Adipocyte (in vitro differentiated cells): ENCODE data around the gene RSPO4.
A peak's percentile ranks its signal among the peaks of the same experiment; 100 is the strongest.
"Not testable (repeated sequence)": the region's sequence is repeated elsewhere in the genome, so short reads cannot be mapped to it uniquely, and the experiment has no call there.

Source experiments
- DNase-seq: peaks from one replicate; pipeline ENCODE4 v3.0.0-alpha.2; 2015; ENCODE audit warnings: low read depth
- H3K27me3 ChIP-seq: replicated peaks from 2 replicates; pipeline ENCODE4 v1.7.0; 2013; ENCODE audit warnings: mild to moderate bottlenecking, low read length, moderate library complexity; ENCODE audit not compliant: control insufficient read depth, insufficient read depth
- H3K36me3 ChIP-seq: 2 replicates; pipeline ENCODE4 v1.7.0; 2013; ENCODE audit warnings: low read length, mild to moderate bottlenecking, moderate library complexity; ENCODE audit not compliant: control insufficient read depth, insufficient read depth, severe bottlenecking
- H3K4me1 ChIP-seq: 2 replicates; pipeline ENCODE4 v1.7.0; 2013; ENCODE audit warnings: mild to moderate bottlenecking, low read length, moderate library complexity; ENCODE audit not compliant: control insufficient read depth, insufficient read depth
- H3K4me3 ChIP-seq: 2 replicates; pipeline ENCODE4 v1.7.0; 2013; ENCODE audit warnings: mild to moderate bottlenecking, low read length, moderate library complexity
- H3K9ac ChIP-seq: 2 replicates; pipeline ENCODE4 v1.7.0; 2013; ENCODE audit warnings: mild to moderate bottlenecking, low read length, moderate library complexity
- H3K9me3 ChIP-seq: 2 replicates; pipeline ENCODE4 v1.7.0; 2013; ENCODE audit warnings: mild to moderate bottlenecking, low read length, moderate library complexity; ENCODE audit not compliant: control insufficient read depth

The RSPO4 gene

GRCh38 chr20:986733-987355, 15.3 kb downstream of the RSPO4 start:
- Histone ChIP-seq H3K27me3 (peaks cover 45% of the 10 kb centered on the region), H3K9ac (no peak overlapping the region), H3K36me3 (no peaks in the 10 kb centered on the region), H3K4me3 (no peak overlapping the region), H3K9me3 (no peaks in the 10 kb centered on the region), H3K4me1 (no peaks in the 10 kb centered on the region)
- DNase-seq = no peak

DNA sequence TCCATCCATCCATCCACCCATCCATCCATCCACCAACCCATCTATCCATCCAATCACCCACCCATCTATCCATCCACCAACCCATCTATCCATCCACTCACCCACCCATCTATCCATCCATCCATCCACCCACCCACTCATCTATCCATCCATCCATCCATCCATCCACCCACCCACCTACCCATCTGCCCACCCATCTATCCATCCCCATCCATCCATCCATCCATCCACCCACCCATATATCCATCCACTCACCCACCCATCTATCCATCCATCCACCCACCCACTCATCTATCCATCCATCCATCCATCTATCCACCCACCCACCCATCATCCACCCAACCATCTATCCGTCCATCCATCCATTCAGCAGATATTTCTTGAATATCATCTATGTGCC, 17.1 kb downstream of the RSPO4 start:
- not testable (repeated sequence) for H3K36me3 ChIP-seq, DNase-seq, H3K4me3 ChIP-seq, H3K9me3 ChIP-seq, H3K9ac ChIP-seq, H3K4me1 ChIP-seq
- H3K27me3 ChIP-seq = peaks cover 50% of the 10 kb centered on the region

DNA sequence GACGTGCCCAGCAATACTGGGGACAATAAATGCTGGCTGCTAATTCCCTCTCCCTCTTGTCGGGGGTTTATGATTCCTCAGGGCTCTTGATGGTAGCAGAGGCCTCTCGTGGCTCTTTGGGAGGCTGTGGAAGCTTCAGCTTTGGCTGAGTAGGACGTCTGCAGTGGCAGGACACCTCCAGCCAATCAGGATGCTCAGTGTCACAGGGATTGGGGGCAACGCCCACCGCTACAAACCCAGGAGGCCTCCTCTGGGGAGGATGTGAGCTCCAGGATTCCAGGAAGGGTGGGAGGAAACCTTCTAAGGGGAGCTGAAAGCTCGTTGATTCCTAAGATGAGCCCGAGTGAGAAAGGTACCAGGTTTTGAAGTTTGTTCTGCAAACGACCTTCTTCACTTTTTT, 19.4 kb downstream of the RSPO4 start:
- H3K4me1 ChIP-seq = no peaks in the 10 kb centered on the region
- H3K27me3 ChIP-seq = peaks cover 59% of the 10 kb centered on the region
- no peaks in the 10 kb centered on the region for H3K9me3 ChIP-seq
- H3K36me3 ChIP-seq = no peaks in the 10 kb centered on the region
- no peak overlapping the region for H3K9ac ChIP-seq
- H3K4me3 ChIP-seq = no peak overlapping the region
- DNase-seq = no peak

- no peak overlapping the region for H3K4me3 ChIP-seq
- no peaks in the 10 kb centered on the region for H3K9me3 ChIP-seq
- peaks cover 5% of the 10 kb centered on the region for H3K4me1 ChIP-seq
- no peak for DNase-seq
- peaks cover 35% of the 10 kb centered on the region for H3K27me3 ChIP-seq
- H3K36me3 ChIP-seq = no peaks in the 10 kb centered on the region
- no peak overlapping the region for H3K9ac ChIP-seq
Observed at GRCh38 chr20:977021-977420, 25.1 kb downstream of the RSPO4 start.

GRCh38 chr20:976033-976432, 26.1 kb downstream of the RSPO4 start:
- peaks cover 27% of the 10 kb centered on the region for H3K27me3 ChIP-seq
- H3K36me3 ChIP-seq = no peaks in the 10 kb centered on the region
- peaks cover 5% of the 10 kb centered on the region for H3K4me1 ChIP-seq
- no peak for DNase-seq
- H3K4me3 ChIP-seq = no peak overlapping the region
- H3K9me3 ChIP-seq = no peaks in the 10 kb centered on the region
- H3K9ac ChIP-seq = no peak overlapping the region

DNA sequence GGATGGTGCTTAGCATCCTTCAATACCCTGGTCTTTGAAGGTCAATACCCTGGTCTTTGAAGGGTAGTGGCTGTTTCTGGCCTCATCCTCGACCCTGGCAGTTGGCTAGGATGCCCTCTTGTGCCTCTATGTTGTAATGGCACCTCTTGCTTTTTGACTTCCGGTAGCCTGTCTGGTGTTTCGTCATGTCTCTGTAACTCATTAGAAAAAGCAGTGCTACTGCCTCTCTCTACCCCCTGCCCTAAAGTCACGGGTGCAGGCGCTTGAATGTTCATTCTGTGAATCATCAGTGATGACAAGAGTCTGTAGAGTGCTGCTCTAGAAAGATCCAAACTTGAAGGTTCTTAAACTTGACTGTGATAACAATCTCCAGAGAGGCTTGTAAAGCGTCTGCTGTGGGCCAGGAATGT, 28.3 kb downstream of the RSPO4 start:
- Histone ChIP-seq H3K36me3 (no peaks in the 10 kb centered on the region), H3K9ac (no peak overlapping the region), H3K4me1 (peaks cover 5% of the 10 kb centered on the region), H3K27me3 (peaks cover 17% of the 10 kb centered on the region), H3K4me3 (no peak overlapping the region), H3K9me3 (no peaks in the 10 kb centered on the region)
- peak; percentile 27 for DNase-seq

DNA sequence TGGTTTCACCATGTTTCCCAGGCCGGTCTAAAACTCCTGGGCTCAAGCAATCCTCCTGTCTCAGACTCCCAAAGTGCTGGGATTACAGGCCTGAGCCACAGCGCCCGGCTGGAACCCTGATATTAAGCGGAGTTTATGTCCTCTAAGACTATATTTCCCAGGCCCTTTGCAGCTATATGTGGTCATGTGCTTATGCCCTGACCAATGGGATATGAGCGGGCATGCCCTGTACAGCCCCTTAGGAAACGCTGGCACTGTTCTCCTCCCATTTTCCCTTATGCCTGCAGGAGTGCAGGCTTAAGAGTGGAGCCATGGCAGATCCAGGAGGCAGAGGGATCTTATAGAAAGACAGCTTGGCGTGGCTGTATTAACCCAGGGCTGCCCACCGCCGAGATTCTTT, 29.9 kb downstream of the RSPO4 start:
- Histone ChIP-seq H3K9ac (no peak overlapping the region), H3K36me3 (no peaks in the 10 kb centered on the region), H3K4me3 (no peak overlapping the region), H3K4me1 (peaks cover 5% of the 10 kb centered on the region), H3K9me3 (peaks cover 4% of the 10 kb centered on the region), H3K27me3 (peaks cover 23% of the 10 kb centered on the region)
- DNase-seq = no peak

GRCh38 chr20:971346-971745, 30.8 kb downstream of the RSPO4 start:
- DNase-seq = no peak

GRCh38 chr20:969868-970267, 32.2 kb downstream of the RSPO4 start:
- H3K9me3 ChIP-seq = peaks cover 4% of the 10 kb centered on the region
- no peak for DNase-seq
- peaks cover 5% of the 10 kb centered on the region for H3K4me1 ChIP-seq
- no peak overlapping the region for H3K4me3 ChIP-seq
- H3K27me3 ChIP-seq = peaks cover 44% of the 10 kb centered on the region
- H3K36me3 ChIP-seq = no peaks in the 10 kb centered on the region
- no peak overlapping the region for H3K9ac ChIP-seq

More at GRCh38 chr20:971346-971745, 30.8 kb downstream of the RSPO4 start:
- peaks cover 31% of the 10 kb centered on the region for H3K27me3 ChIP-seq
- H3K4me3 ChIP-seq = no peak overlapping the region
- peaks cover 4% of the 10 kb centered on the region for H3K9me3 ChIP-seq
- H3K9ac ChIP-seq = no peak overlapping the region
- no peaks in the 10 kb centered on the region for H3K36me3 ChIP-seq
- H3K4me1 ChIP-seq = peaks cover 5% of the 10 kb centered on the region

- Histone ChIP-seq H3K4me3 (no peak overlapping the region), H3K9ac (no peak overlapping the region), H3K36me3 (no peaks in the 10 kb centered on the region), H3K9me3 (peaks cover 4% of the 10 kb centered on the region), H3K4me1 (no peaks in the 10 kb centered on the region), H3K27me3 (peaks cover 45% of the 10 kb centered on the region)
- no peak for DNase-seq
Observed at GRCh38 chr20:967796-968742, 34.0 kb downstream of the RSPO4 start.

DNA sequence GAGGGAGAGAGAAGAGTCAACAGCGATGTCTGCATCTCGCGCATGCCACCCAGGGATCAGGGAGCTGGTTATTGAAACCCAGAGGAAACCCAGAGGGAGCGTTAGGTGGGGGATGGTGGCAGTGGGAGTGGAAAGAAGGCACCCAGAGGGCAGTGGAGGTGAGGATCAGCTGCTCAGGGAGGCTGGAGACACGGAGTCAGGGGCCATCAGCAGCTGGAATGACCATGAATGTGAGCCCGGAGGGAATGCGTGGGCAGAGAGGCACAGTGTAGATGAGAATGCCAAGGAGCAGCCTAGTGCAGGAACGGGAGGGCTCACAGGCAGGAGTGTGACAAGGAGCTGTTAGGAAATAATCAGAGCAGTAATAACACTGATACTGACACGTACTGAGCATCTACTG, 36.2 kb downstream of the RSPO4 start:
- H3K4me3 ChIP-seq = no peak overlapping the region
- H3K36me3 ChIP-seq = no peaks in the 10 kb centered on the region
- DNase-seq = no peak
- peaks cover 4% of the 10 kb centered on the region for H3K9me3 ChIP-seq
- no peak overlapping the region for H3K9ac ChIP-seq
- no peaks in the 10 kb centered on the region for H3K4me1 ChIP-seq
- peaks cover 56% of the 10 kb centered on the region for H3K27me3 ChIP-seq
